ENCODE data around the gene MUTYH.
"Not testable (repeated sequence)": the region's sequence is repeated elsewhere in the genome, so short reads cannot be mapped to it uniquely, and the experiment has no call there.

MUTYH gene

DNA sequence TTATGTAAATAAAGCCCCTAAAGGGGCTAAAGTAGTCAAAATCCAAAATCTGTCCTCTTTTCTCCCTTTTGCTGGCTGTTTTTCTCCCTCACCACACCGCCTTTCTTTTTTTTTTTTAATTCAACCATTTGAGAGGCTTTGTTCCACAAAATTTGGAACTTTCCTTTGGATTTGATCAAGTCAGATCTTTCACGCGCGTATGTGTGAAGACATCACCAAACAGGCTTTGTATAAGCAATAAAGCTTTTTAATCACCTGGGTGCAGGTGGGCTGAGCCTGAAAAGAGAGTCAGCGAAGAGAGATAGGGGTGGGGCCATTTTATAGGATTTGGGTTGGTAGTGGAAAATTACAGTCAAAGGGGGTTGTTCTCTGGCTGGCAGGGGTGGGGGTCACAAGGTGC is 18.8 kb downstream of the MUTYH start:
- no peak for DNase-seq (ENCODE audit: low spot score)

GRCh38 chr1:45319761-45320160 is 20.5 kb downstream of the MUTYH start:
- no peak for DNase-seq (ENCODE audit: low spot score)

GRCh38 chr1:45317166-45317565 is 23.1 kb downstream of the MUTYH start:
- DNase-seq (ENCODE audit: low spot score), result no peak

DNA sequence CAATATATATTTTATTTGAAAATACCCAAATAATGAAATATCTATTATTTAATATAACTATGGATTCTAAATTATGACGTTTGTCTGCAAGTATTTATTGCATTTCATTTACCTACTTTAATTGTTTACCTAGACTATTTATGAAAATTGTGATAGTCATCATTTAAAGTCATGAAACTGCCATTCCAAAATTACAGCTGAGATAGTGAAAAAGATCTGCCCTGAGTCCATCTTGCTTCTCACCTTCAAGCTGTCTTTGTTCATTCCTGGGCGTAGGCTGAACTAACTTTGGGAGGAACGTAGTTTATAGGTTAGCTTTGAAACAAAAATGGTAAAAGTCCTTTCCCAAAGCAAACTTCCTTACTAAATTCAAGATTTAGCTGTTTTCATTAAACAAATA is 26.0 kb downstream of the MUTYH start:
- no peak for DNase-seq (ENCODE audit: low spot score)

GRCh38 chr1:45306905-45307304 is 33.3 kb downstream of the MUTYH start:
- DNase-seq (ENCODE audit: low spot score), result no peak

- DNase-seq (ENCODE audit: low spot score), result no peak
Measured at GRCh38 chr1:45306319-45306718, 33.9 kb downstream of the MUTYH start.

- DNase-seq (ENCODE audit: low spot score), result no peak
Measured at GRCh38 chr1:45305231-45305630, 35.0 kb downstream of the MUTYH start.

GRCh38 chr1:45304311-45305081 is 35.7 kb downstream of the MUTYH start:
- no peak for DNase-seq (ENCODE audit: low spot score)

GRCh38 chr1:45303520-45304310 is 36.5 kb downstream of the MUTYH start:
- DNase-seq (ENCODE audit: low spot score), result peak; percentile 97

GRCh38 chr1:45302505-45303150 is 37.6 kb downstream of the MUTYH start:
- DNase-seq (ENCODE audit: low spot score), result no peak

DNA sequence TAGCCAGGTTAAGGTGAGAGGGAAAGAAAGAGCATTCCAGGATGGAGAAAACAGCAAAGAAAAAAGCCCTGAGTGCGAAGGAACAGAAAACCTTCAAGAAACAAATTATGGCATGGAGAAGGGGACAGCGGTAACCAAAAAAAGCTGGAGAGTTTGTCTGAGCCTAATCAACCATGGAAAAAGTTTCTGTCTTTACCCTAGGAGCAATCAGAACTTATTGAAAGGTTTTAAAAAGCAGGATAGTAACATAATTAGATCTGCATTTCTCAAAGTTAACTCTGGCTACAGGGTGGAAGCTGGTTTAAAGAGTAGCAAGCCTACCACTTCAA is 39.6 kb downstream of the MUTYH start:
- DNase-seq (ENCODE audit: low spot score), result no peak

DNA sequence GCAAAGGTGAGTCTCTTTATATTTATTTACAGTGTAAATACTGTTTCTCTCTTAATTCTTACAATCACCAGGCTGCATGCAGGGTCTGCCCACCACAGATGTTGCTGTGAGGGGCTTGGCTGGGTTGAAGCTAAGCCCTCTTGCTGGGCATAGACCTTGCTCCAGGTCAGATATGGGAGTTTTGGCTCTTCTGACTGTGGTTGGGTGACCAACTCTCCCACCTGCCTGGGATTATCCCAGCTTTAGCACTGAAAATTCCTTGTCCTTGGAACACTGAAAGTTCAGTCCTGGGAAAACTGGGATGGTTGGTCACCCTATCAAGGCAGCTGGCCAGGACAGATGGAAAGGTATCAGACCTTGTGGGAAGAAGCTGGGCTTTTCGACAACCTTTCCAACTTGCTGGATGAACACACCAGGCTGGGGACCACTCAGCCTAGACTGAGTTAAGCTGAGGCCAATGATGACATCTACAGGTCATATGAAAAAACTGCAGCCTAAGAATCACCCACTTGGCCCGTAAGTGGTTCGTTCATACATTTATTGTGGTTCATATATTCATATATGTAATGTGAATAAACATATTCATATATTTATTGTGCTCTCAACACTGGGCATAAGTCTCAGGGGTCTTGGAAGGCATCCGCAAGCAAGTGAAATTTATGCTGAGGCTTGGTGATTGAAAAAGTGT is 40.1 kb downstream of the MUTYH start:
- DNase-seq (ENCODE audit: low spot score), result peak; percentile 68

GRCh38 chr1:45299296-45299695 is 40.9 kb downstream of the MUTYH start:
- no peak for DNase-seq (ENCODE audit: low spot score)

DNA sequence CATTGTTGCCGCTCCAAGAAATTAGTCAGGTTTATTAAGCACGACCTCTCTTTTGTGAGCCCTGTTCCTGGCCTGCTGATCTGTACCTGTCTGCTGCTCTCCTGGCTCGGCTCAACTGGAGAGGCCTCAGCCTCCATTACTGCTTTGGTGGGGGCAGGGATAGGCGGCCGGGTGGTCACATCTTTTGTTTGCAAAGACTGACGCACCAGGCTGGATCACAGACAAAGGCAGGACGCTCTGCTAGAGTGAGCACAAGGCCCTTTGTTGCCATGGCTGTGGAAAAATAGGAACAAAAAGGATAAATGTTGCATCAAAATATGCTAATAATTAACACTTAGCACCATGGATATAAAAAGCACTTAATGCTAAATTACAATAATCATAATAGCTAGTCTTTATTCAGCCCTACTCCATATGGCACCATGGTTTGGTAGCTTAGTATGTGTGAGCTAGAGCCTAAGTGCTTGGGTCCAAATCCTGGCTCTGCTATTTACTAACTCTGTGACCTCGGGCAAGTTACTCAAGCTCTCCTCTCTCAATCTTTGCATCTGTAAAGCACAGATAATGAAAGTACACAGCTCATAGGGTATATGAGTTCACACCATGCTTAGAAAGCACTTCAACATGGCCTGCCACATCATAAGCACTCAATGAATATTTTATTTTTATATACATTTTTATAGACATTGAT is 42.4 kb downstream of the MUTYH start:
- DNase-seq (ENCODE audit: low spot score), result no peak

- DNase-seq (ENCODE audit: low spot score), result no peak
Measured at GRCh38 chr1:45291716-45292115, 48.5 kb downstream of the MUTYH start.

DNA sequence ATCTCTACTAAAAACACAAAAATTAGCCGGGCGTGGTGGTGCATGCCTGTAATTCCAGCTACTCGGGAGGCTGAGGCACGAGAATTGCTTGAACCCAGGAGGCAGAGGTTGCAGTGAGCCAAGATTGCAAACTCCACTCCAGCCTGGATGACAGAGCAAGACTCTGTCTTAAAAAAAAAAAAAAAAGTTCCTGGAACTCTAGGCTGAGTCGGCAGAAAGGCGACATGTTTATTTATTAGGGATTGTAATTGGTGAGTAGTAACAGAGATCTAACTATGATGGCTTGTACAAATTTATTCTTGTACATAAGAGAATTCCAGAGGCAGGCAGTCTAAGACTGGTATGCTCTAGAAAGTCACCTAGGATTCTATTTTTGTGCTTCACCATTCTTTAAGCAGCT is 49.2 kb downstream of the MUTYH start:
- not testable (repeated sequence) for DNase-seq (ENCODE audit: low spot score)

DNA sequence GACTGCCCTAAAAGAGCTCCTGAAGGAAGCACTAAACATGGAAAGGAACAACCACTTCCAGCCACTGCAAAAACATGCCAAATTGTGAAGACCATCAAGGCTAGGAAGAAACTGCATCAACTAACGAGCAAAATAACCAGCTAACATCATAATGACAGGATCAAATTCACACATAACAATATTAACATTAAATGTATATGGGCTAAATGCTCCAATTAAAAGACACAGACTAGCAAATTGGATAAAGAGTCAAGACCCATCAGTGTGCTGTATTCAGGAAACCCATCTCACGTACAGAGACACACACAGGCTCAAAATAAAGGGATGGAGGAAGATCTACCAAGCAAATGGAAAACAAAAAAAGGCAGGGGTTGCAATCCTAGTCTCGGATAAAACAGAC is 53.7 kb downstream of the MUTYH start:
- DNase-seq (ENCODE audit: low spot score), result not testable (repeated sequence)

GRCh38 chr1:45284858-45285257 is 55.4 kb downstream of the MUTYH start:
- DNase-seq (ENCODE audit: low spot score), result not testable (repeated sequence)

DNA sequence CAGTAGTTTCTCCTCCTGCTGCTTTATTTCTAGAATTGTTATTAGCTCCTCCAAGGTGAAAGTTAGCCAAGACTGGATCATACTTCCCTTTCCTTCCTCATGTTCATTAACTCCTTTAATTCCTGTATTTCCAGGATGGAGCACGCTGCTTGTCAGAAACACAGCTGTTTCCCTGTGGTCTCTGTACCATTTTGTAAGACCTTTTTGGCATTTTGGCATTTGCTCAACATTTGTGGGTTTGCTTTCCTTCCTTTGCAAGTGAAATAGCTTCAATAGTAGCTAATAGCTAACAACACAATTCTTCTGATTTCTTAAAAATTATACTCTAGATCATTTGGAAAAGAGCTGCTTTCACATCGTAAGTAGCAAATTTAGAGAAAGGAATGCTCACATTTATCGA is 57.9 kb downstream of the MUTYH start:
- DNase-seq (ENCODE audit: low spot score), result no peak

Data from AG08396 (cell line).